Activated effector memory CD4-positive, alpha-beta T cell treated with Interleukin-2 at 50 U/mL for 16 hours (primary cell): Measurements from ENCODE around the gene RIN1.
"Not testable (repeated sequence)": the region's sequence is repeated elsewhere in the genome, so short reads cannot be mapped to it uniquely, and the experiment has no call there.

ENCODE experiments used
- DNase-seq: peaks from one replicate; pipeline ENCODE4 v3.0.0-alpha.2; 2020

The RIN1 gene

DNA sequence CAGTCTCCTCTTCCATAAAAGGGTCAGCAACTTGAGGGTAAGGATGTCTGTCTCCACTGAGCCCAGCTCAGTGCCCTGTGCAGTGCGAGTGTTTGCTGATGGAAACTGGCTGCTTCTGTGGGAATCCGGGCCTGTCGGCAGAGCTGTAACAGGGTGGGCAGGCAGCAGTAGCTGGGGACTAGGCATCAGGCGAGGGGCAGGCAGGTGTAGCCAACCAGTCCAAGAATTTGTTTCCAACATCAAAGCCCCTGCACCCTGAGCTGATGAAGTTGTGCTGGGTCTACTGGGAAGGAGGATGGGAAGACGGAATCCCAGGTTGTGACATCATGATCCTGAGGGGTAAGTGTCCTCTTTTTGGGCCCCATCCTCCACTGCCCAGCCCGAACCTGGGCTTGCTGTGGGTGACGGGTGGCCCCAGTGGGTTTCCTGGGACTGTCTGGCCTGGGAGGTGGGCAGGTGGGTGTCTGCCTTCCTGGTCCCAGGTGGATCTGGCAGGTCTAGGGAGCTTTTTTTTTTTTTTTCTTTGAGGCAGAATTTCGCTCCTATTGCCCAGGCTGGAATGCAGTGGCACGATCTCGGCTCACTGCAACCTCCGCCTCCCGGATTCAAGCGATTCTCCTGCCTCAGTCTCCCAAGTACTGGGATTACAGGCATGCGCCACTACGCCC, 24.3 kb upstream of the RIN1 start:
- no peak for DNase-seq

DNA sequence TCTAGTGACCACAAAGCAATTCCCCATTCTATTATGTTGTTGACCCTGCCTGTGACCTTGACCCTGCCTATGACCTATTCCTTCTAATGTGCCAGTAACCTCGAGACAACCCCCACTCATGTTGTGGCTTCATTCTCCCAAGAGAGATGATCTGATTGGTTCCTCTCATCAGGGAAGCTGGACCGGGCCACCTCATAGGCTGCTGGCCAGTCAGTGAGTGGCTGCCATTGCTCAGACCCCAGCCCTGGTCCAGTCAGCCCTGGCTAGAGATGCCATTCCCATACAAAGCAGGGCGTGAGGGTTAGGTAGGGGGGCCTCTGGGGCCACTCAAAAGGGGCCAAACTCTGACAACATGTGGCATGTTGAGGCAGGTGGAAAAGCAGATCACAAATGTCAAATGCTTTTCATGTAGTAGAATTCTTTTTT, 23.4 kb upstream of the RIN1 start:
- no peak for DNase-seq

GRCh38 chr11:66350560-66351235, 14.5 kb upstream of the RIN1 start:
- not testable (repeated sequence) for DNase-seq

- DNase-seq: no peak
Observed at GRCh38 chr11:66349084-66349386, 12.8 kb upstream of the RIN1 start.

DNA sequence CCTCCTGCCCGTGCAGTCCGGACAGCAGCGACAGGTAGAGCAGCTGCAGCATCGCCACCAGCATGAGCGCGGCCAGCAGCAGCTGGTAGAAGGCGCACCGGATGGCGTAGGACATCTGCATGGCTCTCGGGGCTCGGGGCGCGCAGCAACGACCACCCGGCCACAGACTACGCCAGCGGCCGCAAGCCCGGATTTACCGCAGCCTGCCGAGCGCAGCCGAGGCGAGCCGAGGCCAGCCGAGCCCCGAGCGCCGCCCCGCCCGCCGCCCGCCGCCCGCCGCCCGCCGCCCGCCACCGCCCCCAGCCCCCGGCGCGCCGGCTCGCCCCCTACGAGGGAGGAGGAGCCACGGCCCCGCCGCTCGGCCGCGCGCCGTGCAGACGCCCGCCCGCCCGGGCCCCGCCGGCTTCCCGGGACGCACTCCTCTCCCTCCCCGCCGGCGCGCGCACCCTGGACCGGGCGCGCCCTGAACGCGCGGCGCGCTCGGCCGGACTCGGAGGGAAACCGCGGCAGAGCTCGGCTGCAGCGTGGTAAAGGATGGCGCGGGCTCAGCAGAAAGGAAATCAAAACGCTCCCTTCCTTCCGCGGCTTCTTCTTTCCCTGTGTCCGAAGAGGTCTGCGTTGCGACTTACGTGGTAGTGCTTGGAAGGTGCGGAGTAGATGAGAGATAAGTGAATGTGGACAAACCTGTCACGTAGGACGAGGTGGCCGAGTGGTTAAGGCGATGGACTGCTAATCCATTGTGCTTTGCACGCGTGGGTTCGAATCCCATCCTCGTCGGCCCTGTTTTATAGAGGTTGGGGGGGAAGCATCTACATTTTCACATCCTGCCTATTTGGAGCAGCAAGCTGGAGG, 11.4 kb upstream of the RIN1 start, which contains the start of gene B4GAT1:
Gene B4GAT1, minus strand, starts transcription at position 205 of the 852 bp plus-strand sequence. Its CDS starts 84 bp downstream, at position 121.
- peak; percentile 69 for DNase-seq

- no peak for DNase-seq
Observed at GRCh38 chr11:66346476-66347424, 10.5 kb upstream of the RIN1 start.

DNA sequence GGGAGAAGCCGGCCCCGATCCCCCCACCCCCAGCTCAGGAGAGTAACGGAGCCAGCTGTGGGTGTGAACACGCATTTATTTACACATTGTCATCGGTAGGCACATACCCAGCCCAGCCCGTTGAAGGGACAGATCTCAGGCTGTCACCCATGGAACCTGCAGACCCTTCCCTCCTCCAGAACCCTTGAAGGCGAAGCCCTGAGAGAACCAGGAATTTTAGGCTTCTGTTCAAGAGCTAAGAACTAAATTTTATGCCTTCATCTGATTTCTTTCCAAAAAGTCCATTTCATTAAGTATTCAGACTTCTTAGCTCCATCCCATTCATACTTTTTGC, 9.0 kb upstream of the RIN1 start:
- no peak for DNase-seq

- DNase-seq: peak; percentile 88
Observed at GRCh38 chr11:66344550-66345315, 8.5 kb upstream of the RIN1 start, which contains the start of gene BRMS1. Gene BRMS1 (minus strand): TSS chr11:66345104. CDS start chr11:66342234, 2,870 bp downstream.

GRCh38 chr11:66343176-66343575, 6.9 kb upstream of the RIN1 start:
- no peak for DNase-seq

DNA sequence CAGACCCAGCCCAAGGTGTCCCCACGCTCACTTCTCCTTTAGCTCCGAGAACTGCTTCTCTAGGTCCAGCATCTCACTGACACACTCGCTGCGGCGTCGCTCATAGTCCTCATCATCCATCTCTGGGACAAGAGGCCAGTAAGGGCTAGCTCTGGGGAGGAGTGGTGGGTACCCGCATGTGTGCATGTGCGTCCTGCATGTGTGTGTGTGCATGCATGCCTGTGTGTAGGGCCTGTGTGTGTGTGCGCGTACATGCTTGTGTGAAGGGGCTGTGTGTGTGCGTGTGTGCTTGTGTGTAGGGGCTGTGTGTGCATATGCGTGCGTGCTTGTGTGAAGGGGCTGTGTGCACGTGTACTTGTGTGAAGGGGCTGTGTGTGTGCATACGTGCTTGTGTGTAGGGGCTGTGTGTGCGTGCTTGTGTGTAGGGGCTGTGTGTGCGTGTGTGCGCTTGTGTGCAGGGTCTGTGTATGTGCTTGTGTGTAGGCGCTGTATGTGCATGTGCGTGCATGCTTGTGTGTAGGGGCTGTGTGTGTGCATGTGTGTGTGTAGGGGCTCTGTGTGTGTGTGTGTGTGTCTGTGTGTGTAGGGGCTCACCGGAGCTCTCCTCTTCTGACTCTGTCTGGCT, 5.4 kb upstream of the RIN1 start:
- DNase-seq: no peak

DNA sequence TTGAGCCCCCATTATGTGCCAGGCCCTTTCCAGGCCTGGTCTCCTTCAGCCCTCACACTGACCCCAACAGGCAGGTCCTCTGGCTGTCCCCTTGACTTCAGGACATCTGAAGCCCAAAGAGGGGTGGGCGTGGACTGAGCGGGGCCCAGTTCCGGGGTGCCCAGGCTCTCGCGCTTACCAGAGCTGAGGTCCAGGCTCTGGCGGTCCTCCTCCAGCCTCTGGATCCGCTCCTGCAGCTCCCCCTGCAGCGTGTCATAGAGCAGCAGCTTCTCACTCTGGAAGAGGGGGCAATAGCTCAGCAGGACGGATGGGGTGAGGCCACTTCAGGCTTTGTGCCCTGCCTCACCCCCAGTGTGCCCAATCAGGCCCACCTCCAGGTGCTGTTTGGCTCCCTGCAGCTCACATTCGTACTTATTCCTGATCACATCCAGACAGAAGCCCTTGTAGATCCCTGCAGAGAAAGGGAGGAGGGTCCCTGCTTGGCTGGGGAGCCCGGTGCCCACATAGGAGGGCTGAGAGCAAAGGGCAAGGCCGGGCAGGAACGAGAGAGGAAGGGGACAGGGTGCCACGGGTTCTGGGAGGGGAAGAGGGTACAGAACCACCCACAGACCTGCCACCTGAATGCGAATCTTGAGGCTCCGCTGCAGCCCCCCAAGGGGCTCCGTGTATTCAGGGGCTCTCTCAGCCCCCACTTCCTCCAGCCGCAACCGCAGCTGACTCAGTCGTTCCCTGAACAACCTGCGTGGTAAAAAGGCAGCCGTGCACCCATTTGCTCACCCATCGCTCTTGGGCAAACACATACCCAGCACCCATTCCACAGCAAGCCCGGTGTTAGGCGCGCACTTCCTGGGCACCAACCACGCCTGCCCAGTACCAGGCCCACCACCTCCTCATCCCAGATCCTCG, 4.6 kb upstream of the RIN1 start:
- DNase-seq: no peak

GRCh38 chr11:66339686-66340483, 3.7 kb upstream of the RIN1 start:
- no peak for DNase-seq

GRCh38 chr11:66339162-66339675, 3.0 kb upstream of the RIN1 start:
- DNase-seq: no peak

- DNase-seq: no peak
Observed at GRCh38 chr11:66338276-66339161, 2.3 kb upstream of the RIN1 start.

DNA sequence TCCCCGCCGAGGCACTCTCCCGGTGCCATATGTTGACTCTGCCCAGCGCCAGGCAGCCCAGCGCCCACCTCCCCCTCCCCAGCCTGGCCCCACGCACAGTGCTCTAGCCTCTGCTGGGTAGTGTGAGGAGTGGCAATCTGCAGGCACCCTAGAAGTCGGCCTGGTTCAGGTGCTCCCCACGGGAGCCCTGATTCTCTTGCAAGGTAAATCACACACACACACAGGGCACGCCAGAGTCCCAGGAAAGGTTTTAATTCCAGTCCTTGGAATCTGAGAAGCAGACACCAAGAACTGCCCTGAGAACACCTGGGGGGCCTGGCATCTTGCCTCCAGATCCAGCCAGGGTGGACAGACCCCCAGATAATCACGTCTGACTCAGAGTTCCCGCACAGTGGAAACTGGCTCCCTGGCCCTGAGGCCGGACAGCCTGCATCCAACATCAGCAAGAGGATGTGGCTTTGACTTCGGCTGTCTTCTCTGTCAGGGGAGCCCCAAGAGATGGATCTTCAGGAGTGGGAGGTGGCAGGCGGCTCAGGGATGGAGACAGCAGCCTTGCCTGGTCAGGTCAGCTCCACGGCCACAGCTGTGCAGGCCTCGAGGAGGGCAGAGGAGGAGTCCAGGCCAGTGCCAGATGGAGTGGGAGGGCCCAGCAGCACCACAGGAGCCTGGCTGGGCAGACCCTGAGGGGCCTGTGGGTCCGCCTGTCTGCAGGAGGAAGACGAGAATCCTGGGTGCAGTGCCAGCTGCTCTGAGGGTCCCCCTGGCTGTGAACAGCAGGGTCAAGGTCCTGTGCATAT, 1.1 kb upstream of the RIN1 start:
- no peak for DNase-seq

- no peak for DNase-seq
Observed at GRCh38 chr11:66335531-66336233, 552 bp downstream of the RIN1 start.
